ENCODE results near the gene CNIH2.
A peak's percentile ranks its signal among the peaks of the same experiment; 100 is the strongest.

CNIH2 gene

DNA sequence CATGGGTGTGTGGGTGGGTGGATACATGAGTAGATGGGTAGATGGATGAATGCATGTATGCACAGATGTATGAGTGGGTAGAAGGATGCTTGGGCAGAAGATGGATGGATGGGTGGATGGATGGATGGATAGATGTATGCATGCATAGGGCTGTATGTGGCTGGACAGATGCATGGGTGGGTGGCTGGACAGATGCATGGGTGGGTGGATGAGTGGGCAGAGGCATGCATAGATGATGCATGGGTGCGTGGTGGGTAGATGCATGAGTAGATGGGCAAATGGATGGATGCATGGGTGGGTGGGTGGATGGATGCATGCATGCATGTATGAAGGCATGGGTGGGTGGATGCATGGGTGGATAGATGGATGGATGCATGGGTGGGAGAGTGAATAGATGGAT is 45.7 kb downstream of the CNIH2 start:
- Histone ChIP-seq H3K4me1 (no peaks in the 10 kb centered on the region), H3K9me3 (no peaks in the 10 kb centered on the region; the same call in 1 of the 2 replicates), H3K36me3 (replicated peaks) (no peaks in the 10 kb centered on the region), H3K4me3 (no peak overlapping the region), H3K27me3 (ENCODE audit: low read depth) (no peaks in the 10 kb centered on the region)
- no peak for DNase-seq (ENCODE audit: low spot score in 2 of 2)
- in situ Hi-C loops (cut with MboI; ENCODE audit: low sequenced_read_pairs), result no loop called here

DNA sequence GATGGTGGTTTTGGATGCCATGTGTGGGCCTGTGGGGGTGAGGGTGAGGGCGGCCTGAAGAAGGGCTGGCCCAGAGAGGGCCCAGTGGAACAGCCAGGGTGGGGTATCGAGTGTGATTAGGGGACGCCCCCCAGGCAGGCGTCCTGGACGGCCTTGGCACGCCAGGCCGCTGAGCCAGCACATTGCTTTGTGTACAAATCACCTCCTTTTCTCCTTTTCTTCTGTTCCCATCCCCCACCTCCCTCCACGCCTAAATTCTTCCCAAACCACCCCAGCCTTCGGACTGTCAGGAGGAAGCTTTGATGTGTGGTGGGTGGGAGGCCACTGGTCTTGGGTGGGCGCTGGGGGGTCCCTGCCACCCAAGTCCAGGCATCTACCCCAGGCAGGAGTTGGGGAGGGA is 46.7 kb downstream of the CNIH2 start:
- in situ Hi-C loops (cut with MboI; ENCODE audit: low sequenced_read_pairs), result no loop called here
- no peaks in the 10 kb centered on the region for H3K4me1 ChIP-seq
- no peaks in the 10 kb centered on the region for H3K36me3 ChIP-seq (replicated peaks)
- H3K4me3 ChIP-seq, result no peak overlapping the region
- no peaks in the 10 kb centered on the region for H3K9me3 ChIP-seq
- H3K27me3 ChIP-seq (ENCODE audit: low read depth), result no peaks in the 10 kb centered on the region
- DNase-seq (ENCODE audit: low spot score in 2 of 2), result no peak

DNA sequence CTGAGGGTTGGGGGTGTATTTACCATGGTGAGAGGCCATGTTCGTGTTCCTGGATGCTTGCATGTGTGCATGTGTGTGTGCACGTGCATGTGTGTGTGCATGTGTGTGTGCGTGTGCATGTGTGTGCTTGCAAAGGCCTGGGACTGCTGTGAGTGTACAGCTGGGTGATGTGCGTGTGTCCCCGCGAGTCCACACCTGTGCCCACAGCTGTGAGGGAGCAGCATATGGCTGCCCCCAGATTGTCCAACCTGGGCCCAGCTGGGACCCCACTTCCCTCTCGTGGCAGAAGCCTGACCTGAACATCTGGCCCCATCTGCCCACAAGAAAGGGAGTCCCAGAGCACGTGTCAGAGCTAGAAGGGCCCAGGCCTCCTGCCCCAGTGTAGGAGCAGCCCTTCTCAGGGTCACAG is 47.3 kb downstream of the CNIH2 start:
- DNase-seq (ENCODE audit: low spot score in 2 of 2), result no peak
- no peaks in the 10 kb centered on the region for H3K4me1 ChIP-seq
- H3K9me3 ChIP-seq, result no peaks in the 10 kb centered on the region
- in situ Hi-C loops (cut with MboI; ENCODE audit: low sequenced_read_pairs), result no loop called here
- no peaks in the 10 kb centered on the region for H3K27me3 ChIP-seq (ENCODE audit: low read depth)
- no peak overlapping the region for H3K4me3 ChIP-seq
- no peaks in the 10 kb centered on the region for H3K36me3 ChIP-seq (replicated peaks)

DNA sequence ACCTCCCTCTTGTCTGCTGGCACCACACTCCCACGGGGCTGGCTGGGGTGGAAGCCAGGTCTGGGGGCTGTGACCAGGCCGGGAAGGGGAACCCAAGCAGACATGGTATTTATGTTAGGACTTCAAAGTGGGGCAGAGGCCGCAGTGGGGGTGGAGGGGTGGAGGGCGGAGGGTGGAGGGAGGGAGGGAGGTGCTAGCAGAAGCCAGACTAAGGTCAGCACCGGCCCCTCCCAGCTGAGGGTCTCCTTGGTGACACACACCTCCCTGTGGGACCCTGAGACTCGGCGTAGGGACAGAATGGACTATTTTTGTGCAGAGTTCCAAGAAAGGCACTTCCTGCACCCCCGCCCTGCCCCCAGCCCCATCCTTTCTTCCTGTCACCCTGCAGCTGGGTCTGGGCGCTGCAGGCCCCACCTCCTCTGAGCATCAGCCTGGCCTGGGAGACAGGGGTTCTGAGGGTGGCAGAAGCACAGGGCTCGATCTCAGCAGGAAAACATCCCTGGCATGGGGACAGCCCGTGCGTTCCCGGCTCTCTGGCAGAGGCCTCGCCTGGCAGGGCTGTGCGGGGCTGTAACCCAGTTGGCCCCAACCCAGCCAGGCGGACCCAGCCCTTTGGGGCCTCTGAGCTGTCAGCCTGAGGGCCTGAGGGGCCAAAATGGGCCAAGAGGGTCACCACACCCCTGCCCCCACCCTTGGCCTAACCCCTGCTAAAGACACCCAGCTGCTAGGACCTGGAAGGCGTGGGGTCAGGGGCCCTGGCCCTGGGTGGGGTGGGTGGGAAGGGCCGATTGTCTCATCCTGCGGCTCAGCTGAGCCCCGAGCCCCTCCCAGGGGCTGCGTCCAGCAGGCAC is 48.5 kb downstream of the CNIH2 start:
- H3K4me1 ChIP-seq, result no peaks in the 10 kb centered on the region
- H3K27me3 ChIP-seq (ENCODE audit: low read depth), result no peaks in the 10 kb centered on the region
- in situ Hi-C loops (cut with MboI; ENCODE audit: low sequenced_read_pairs), result no loop called here
- no peak overlapping the region for H3K4me3 ChIP-seq
- no peaks in the 10 kb centered on the region for H3K36me3 ChIP-seq (replicated peaks)
- no peak for DNase-seq (ENCODE audit: low spot score in 2 of 2)
- no peaks in the 10 kb centered on the region for H3K9me3 ChIP-seq

DNA sequence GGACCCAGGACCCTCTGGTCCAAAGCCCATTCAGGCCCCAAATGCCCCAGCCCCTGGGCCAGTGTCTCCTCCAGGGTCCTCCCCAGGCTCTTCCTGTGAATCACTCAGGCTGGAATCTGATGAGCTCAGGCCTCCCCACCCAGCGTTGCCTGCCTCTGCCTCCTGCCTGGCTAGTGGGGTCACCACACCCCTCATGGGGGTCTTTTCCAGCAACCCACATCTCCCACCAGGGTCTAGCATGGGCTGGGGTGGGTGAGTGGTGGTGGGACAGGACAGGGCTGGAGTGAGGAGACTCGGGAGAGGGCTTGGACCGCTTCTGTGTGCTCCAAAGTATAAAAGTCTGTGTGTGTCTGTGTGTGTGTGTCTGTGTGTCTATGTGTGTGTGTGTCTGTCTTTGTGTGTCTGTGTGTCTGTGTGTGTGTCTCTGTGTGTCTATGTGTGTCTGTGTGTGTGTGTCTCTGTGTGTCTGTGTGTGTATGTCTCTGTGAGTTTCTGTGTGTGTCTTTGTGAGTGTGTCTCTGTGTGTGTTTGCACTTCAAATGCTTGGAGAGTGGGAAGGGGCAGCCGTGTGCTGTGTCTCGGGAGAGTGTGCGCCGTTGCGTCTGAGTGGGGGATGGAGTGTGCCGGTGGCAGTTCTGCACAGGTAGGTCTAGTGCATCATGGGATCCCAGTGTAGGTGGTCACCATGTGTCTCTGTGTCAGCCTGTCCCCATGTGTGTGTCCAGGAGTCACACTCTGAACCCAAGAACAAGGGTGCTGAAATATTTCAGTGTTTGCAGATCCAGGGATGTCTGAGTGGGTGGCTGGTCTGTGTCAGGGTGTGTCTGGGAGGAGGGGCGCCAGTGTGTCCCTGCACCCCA is 49.4 kb downstream of the CNIH2 start:
- in situ Hi-C loops (cut with MboI; ENCODE audit: low sequenced_read_pairs), result no loop called here
- no peaks in the 10 kb centered on the region for H3K4me1 ChIP-seq
- H3K9me3 ChIP-seq, result no peaks in the 10 kb centered on the region
- H3K36me3 ChIP-seq (replicated peaks), result no peaks in the 10 kb centered on the region
- DNase-seq (ENCODE audit: low spot score in 2 of 2), result no peak
- no peaks in the 10 kb centered on the region for H3K27me3 ChIP-seq (ENCODE audit: low read depth)
- H3K4me3 ChIP-seq, result no peak overlapping the region

DNA sequence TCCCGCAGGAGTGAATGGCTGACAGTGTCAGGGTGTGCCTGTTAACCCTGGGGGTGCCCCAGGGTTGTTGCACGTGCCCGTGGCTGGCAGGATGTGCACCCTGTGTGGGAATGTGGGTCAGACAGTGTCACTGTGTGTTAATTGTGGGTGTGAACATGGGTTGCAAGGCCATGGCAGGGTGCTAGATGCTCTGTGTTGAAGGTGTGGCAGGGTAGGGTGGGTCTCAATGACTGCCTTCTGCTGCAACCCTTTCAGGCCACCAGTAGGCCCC is 50.0 kb downstream of the CNIH2 start:
- Histone ChIP-seq H3K4me1 (no peaks in the 10 kb centered on the region), H3K9me3 (no peaks in the 10 kb centered on the region), H3K4me3 (no peak overlapping the region), H3K27me3 (ENCODE audit: low read depth) (no peaks in the 10 kb centered on the region), H3K36me3 (replicated peaks) (no peaks in the 10 kb centered on the region)
- in situ Hi-C loops (cut with MboI; ENCODE audit: low sequenced_read_pairs), result no loop called here
- DNase-seq (ENCODE audit: low spot score in 2 of 2), result no peak

DNA sequence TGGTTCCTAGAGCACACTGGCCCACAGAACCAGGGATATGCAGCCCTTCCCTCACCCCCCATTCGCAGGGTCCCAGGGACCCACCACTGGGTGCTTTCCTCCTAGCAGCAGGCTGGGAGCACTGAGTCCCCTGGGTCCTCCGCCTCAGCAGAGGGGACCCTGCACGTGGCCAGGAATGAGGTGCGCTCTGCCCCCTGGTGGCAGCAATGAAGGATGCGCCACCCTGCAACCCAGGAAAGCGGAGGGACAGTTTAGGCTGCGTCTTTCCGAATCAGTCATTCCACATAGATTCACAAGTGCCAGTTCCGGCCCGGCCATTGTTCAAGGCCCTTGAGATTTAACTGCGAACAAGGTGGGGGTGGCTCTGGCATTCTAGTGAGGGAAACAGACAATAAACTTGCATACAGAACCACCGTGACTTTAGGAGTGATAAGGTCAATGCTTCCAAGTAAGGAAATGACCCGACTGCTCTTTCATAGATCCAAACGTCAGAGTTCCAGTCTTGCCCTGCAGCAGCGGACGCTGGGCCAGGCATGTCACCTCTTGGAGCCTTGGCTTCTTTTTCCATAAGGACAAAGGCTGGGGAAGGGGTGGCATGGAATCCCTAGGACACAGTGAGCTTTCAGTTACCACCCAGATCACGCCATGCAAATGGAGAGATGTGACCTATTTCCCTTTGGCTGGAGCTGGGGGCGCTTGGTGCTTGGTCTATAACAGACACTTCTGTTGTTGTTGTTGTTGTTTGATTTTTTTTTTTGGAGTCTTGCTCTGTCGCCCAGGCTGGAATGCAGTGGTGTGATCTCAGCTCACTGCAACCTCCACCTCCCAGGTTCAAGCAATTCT is 50.5 kb downstream of the CNIH2 start:
- H3K9me3 ChIP-seq, result no peaks in the 10 kb centered on the region
- no peaks in the 10 kb centered on the region for H3K4me1 ChIP-seq
- no peaks in the 10 kb centered on the region for H3K27me3 ChIP-seq (ENCODE audit: low read depth)
- DNase-seq (ENCODE audit: low spot score in 2 of 2), result peak; percentile 77 to 91
- H3K36me3 ChIP-seq (replicated peaks), result no peaks in the 10 kb centered on the region
- H3K4me3 ChIP-seq, result no peak overlapping the region
- in situ Hi-C loops (cut with MboI; ENCODE audit: low sequenced_read_pairs), result no loop called here

DNA sequence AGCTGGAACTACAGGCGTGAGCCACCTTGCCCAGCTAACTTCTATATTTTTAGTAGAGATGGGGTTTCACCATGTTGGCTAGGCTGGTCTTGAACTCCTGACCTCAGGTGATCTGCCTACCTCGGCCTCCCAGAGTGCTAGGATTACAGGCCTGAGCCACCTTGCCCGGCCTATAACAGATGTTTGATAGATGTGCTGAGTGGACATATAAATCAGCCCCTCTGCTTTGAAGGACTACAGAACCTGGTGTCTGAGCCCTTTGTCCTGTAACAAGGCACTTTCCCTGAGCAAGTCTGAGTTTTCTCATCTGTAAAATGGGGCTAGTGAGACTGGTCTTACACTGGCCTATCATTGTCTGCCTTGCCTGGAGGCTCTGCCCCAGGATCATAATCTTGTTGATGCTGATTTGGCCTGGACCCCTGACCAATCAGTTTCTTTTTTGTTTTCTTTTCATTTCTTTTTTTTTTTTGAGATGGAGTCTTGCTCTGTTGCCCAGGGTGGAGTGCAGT is 51.2 kb downstream of the CNIH2 start:
- Histone ChIP-seq H3K4me3 (no peak overlapping the region), H3K36me3 (replicated peaks) (no peaks in the 10 kb centered on the region), H3K4me1 (no peaks in the 10 kb centered on the region), H3K27me3 (ENCODE audit: low read depth) (no peaks in the 10 kb centered on the region), H3K9me3 (no peaks in the 10 kb centered on the region)
- in situ Hi-C loops (cut with MboI; ENCODE audit: low sequenced_read_pairs), result no loop called here
- DNase-seq (ENCODE audit: low spot score in 2 of 2), result no peak

DNA sequence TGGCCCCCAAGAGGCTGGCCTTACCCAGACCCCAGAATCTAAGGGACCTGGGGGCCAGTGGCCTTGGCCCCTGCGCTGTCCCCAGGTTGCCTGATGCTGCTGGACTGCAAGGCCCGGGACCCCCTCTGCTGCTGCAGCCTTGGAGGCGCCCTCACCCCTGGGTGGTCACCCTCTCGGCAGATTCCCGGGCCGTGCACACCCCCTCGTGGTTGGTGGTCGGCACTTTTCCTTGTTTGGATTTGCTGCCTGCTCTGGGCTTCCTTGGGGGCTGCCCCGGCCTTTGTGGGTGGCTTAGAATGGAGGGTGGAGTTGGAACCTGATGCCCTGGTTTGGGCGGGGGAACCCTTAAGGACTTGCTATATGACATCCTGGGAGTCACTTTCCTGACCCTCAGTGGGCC is 53.0 kb downstream of the CNIH2 start:
- H3K36me3 ChIP-seq (replicated peaks), result no peaks in the 10 kb centered on the region
- H3K4me1 ChIP-seq, result no peaks in the 10 kb centered on the region
- no peaks in the 10 kb centered on the region for H3K9me3 ChIP-seq
- H3K27me3 ChIP-seq (ENCODE audit: low read depth), result no peaks in the 10 kb centered on the region
- no peak overlapping the region for H3K4me3 ChIP-seq
- no peak for DNase-seq (ENCODE audit: low spot score in 2 of 2)
- in situ Hi-C loops (cut with MboI; ENCODE audit: low sequenced_read_pairs), result no loop called here

DNA sequence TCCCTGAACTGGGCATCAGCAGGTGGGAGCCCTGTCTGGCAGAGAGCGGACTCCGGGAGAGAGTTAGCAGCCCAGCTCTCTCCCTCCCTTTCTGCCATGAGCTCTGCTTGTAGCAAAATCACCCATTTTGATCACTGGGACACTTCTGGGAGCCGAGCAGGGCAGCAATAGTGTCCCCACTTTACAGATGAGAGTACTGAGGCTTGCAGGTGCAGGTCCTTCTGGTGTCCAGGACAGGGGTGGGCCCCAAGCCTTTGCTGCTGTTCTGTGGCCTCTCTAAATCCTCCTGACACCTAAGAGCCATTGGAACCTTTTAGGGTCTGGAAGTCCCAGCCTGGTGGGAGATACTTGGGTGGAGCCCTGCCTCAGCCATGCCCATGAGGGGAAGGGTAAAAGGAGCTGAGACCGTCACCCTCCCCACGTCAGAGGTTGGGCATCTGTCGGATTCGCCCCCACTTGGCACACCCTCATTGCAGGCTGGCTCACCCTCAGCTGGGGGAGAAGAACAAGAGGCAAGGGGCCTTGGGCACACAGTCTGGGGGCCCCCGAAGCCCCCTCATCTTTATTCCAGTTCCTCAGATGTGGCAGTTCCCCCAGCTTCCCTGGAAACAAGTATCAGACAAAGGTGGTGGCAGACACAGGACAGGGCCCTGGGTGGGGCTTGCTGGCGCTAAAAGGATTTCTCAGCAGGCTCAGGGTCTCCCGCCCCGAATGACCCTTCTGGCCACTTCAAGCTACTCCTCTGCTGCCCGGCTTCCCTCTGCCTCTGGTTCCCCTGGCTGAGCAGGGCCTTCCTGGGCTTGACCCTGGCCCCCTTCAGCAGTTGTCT is 53.8 kb downstream of the CNIH2 start:
- in situ Hi-C loops (cut with MboI; ENCODE audit: low sequenced_read_pairs), result no loop called here

DNA sequence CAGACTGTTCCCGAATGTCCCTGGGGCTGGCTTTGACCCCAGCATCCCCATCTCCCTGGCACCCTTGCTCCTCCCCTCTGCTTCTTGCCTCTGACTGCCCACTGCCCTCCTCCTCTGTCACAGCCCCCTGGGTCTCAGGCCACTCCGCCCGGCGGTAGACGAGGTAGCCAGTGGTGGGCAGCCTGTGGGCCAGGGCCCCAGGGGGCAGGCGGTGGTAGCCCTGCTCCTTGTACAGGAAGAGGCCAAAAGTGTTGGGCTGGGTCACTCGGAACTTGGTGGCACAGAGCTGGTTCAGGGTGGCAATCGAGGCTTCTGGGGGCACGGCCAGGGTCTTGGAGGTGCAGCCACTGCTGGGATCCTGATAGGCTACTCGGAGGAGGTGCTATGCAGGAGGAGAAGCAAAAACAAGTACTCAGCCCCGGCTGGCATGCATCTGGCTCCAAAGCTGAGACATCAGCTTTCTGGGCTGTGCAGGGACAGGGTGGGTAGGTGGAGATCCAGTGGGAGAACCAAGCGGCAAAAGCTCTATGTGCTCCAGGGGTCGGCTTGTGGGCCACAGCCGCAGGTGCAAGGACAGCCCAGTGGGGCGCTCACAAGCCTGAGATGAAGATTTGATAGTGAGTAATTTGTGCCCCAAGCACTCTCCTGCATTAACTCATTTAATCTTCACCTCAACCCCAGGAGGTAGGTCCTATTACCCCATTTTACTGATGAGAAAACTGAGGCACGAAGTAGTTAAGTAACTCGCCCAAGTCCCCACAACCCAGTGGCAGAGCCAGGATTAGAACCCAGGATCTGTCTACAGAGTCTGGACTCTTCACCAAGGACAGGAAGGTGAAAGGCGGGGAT is 54.6 kb downstream of the CNIH2 start:
- Histone ChIP-seq H3K36me3 (replicated peaks) (no peaks in the 10 kb centered on the region; the same call in 1 of the 2 replicates), H3K4me3 (no peak overlapping the region), H3K9me3 (no peaks in the 10 kb centered on the region), H3K4me1 (no peaks in the 10 kb centered on the region), H3K27me3 (ENCODE audit: low read depth) (no peaks in the 10 kb centered on the region)
- no peak for DNase-seq (ENCODE audit: low spot score in 2 of 2)
- in situ Hi-C loops (cut with MboI; ENCODE audit: low sequenced_read_pairs), result no loop called here

More for the DNA sequence above, 53.8 kb downstream of the CNIH2 start:
- Histone ChIP-seq H3K4me1 (no peaks in the 10 kb centered on the region), H3K27me3 (ENCODE audit: low read depth) (no peaks in the 10 kb centered on the region), H3K36me3 (replicated peaks) (no peaks in the 10 kb centered on the region), H3K9me3 (no peaks in the 10 kb centered on the region), H3K4me3 (no peak overlapping the region)
- no peak for DNase-seq (ENCODE audit: low spot score in 2 of 2)

DNA sequence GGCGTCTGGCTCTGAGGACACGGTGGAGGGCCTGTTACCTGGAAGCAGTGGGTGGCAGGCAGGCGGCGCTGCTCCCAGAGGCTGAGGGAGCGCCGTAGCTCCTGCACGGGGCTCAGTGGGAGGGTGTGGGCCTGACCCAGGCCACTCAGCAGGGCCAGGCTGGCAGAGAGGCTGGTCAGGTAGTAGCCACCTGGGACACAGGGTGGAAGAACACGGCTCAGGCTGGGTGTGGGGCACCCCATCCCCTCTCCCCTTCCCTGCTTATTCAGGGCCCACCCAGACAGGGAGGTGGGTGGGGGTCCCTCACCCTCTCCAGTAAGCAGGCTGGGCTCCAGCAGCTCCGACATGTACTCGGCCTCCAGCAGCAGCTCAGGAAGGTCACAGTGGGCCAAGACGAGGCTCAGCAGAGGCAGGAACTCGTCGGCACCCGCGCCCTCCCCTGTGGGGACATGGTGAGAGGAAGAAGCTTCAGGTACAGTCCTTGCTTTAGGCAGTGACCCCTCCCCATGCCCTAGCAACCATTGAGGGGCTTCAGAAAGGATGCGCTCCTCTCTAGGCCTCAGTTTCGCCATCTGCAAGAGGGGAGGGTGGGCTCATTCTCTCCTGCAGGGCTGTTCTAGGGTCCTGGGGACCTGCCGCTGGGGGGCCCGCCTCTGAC is 55.4 kb downstream of the CNIH2 start:
- no peaks in the 10 kb centered on the region for H3K4me1 ChIP-seq
- no peak overlapping the region for H3K4me3 ChIP-seq
- no peaks in the 10 kb centered on the region for H3K9me3 ChIP-seq
- no peak for DNase-seq (ENCODE audit: low spot score in 2 of 2)
- no peaks in the 10 kb centered on the region; the same call in 1 of the 2 replicates for H3K36me3 ChIP-seq (replicated peaks)
- H3K27me3 ChIP-seq (ENCODE audit: low read depth), result no peaks in the 10 kb centered on the region
- in situ Hi-C loops (cut with MboI; ENCODE audit: low sequenced_read_pairs), result no loop called here
